HepG2 (cell line): ENCODE results near the gene ZNF84. TPM values are rescaled to one million over a fixed set of nuclear protein-coding genes. Genes with fewer than 3 reads are reported as not detected.

ENCODE experiments used
- AGO2 ChIP-seq: fragments of 200-400 bp; formaldehyde crosslinking; optimal IDR thresholded peaks from 2 replicates; pipeline ENCODE3; 2017; ENCODE audit warnings: mild to moderate bottlenecking, low read depth, low read length, moderate library complexity
- CC2D1A ChIP-seq: sonication (generic); formaldehyde crosslinking; IDR thresholded peaks from 2 replicates; pipeline ENCODE4 v1.8.1; 2023; ENCODE audit warnings: mild to moderate bottlenecking, missing genetic modification reagents
- FOSL1 ChIP-seq: sonication (generic); formaldehyde crosslinking; IDR thresholded peaks from 2 replicates; pipeline ENCODE4 v1.9.0; 2021; ENCODE audit warnings: missing genetic modification reagents, borderline replicate concordance
- HNRNPUL1 ChIP-seq: fragments of 200-400 bp; formaldehyde crosslinking; IDR thresholded peaks from 2 replicates; pipeline ENCODE4 v1.6.1; 2017; ENCODE audit warnings: low read depth, mild to moderate bottlenecking, low read length, moderate library complexity
- MAFG ChIP-seq: sonication (generic); formaldehyde crosslinking; IDR thresholded peaks from 2 replicates; pipeline ENCODE4 v1.5.1; 2020; ENCODE audit warnings: mild to moderate bottlenecking, missing genetic modification reagents
- MEF2D ChIP-seq: sonication (generic); formaldehyde crosslinking; IDR thresholded peaks from 2 replicates; pipeline ENCODE4 v1.5.1; 2020; ENCODE audit warnings: mild to moderate bottlenecking, missing genetic modification reagents
- NFIB ChIP-seq: sonication (generic); formaldehyde crosslinking; IDR thresholded peaks from 2 replicates; pipeline ENCODE4 v1.9.0; 2021; ENCODE audit warnings: missing genetic modification reagents, mild to moderate bottlenecking, borderline replicate concordance
- NR2F1 ChIP-seq, 2 experiments: fragments of 450-650 bp in 1 of 2; formaldehyde crosslinking in 1 of 2; IDR thresholded peaks; 2 replicates each; pipeline versions ENCODE4 v1.5.0 to v1.6.1; 2016 to 2020; ENCODE audit warnings: mild to moderate bottlenecking in 1 of 2, missing compliant biosample characterization in 1 of 2, missing genetic modification reagents in 1 of 2, moderate library complexity in 1 of 2
- POLR2A ChIP-seq, 2 experiments: IDR thresholded peaks; 2 replicates each; pipeline ENCODE4 v1.6.1; 2011; ENCODE audit warnings: low read depth in 2 of 2, low read length in 2 of 2, mild to moderate bottlenecking in 1 of 2, moderate library complexity in 1 of 2; ENCODE audit not compliant: insufficient read depth in 1 of 2
- YEATS4 ChIP-seq: sonication (generic); formaldehyde crosslinking; IDR thresholded peaks from 2 replicates; pipeline ENCODE4 v1.4.0; 2020; ENCODE audit warnings: missing genetic modification reagents, borderline replicate concordance
- ZNF121 ChIP-seq: sonication (generic); formaldehyde crosslinking; IDR thresholded peaks from 2 replicates; pipeline ENCODE4 v1.5.0; 2020; ENCODE audit warnings: mild to moderate bottlenecking, missing genetic modification reagents
- ZNF138 ChIP-seq: sonication (generic); formaldehyde crosslinking; IDR thresholded peaks from 2 replicates; pipeline ENCODE4 v1.5.0; 2020; ENCODE audit warnings: mild to moderate bottlenecking, low read depth, missing genetic modification reagents
- ZNF496 ChIP-seq: sonication (generic); formaldehyde crosslinking; IDR thresholded peaks from 2 replicates; pipeline ENCODE4 v1.8.1; 2023; ENCODE audit warnings: mild to moderate bottlenecking, moderate library complexity, missing genetic modification reagents; ENCODE audit not compliant: insufficient replicate concordance
- ZNF672 ChIP-seq: sonication (generic); formaldehyde crosslinking; IDR thresholded peaks from 2 replicates; pipeline ENCODE4 v1.8.1; 2022; ENCODE audit warnings: missing genetic modification reagents
- ZNF749 ChIP-seq: sonication (generic); formaldehyde crosslinking; IDR thresholded peaks from 2 replicates; pipeline ENCODE4 v1.8.0; 2022; ENCODE audit warnings: mild to moderate bottlenecking, missing genetic modification reagents, moderate library complexity, borderline replicate concordance
- ZNF780A ChIP-seq: sonication (generic); formaldehyde crosslinking; IDR thresholded peaks from 2 replicates; pipeline ENCODE4 v1.8.0; 2022; ENCODE audit warnings: mild to moderate bottlenecking, missing genetic modification reagents, moderate library complexity
- ZNF839 ChIP-seq: sonication (generic); formaldehyde crosslinking; IDR thresholded peaks from 2 replicates; pipeline ENCODE4 v1.4.0; 2020; ENCODE audit warnings: missing genetic modification reagents, mild to moderate bottlenecking, borderline replicate concordance
- ZNF850 ChIP-seq: sonication (generic); formaldehyde crosslinking; conservative IDR thresholded peaks from 2 replicates; pipeline ENCODE4 v1.9.0; 2021; ENCODE audit warnings: mild to moderate bottlenecking, missing genetic modification reagents
- polyA plus RNA-seq, 8 experiments: library from polyadenylated mRNA; depleted of rRNA in 3 of 8; stranded (reverse) in 7 of 8; unstranded in 1 of 8; fragments of >200 nt; fragmentation: Illumina TruSeq in 4 of 8; extraction: Trizol in 4 of 8; gene quantifications; 2 replicates each; pipeline versions ENCODE4 v1.2.1 to v1.2.3, GENCODE V29; 2011 to 2016; ENCODE audit warnings: low read depth in 4 of 8, missing spikeins in 1 of 8, mixed read lengths in 1 of 8; ENCODE audit not compliant: insufficient read depth in 1 of 8
- total RNA-seq, 5 experiments: library from RNA; depleted of rRNA; stranded (reverse); fragments of >200 nt; fragmentation: Illumina TruSeq; extraction: Trizol; gene quantifications; 2 replicates each; pipeline ENCODE4 v1.2.3, GENCODE V29; 2016; ENCODE audit warnings: low read depth in 1 of 5
- TF ChIP-seq, protein P1 (sequence below): sonication (generic); formaldehyde crosslinking; IDR thresholded peaks from 2 replicates; pipeline ENCODE4 v1.4.0; 2020; ENCODE audit warnings: mild to moderate bottlenecking, missing genetic modification reagents
- TF ChIP-seq, protein P2 (sequence below): sonication (generic); formaldehyde crosslinking; IDR thresholded peaks from 2 replicates; pipeline ENCODE4 v1.5.0; 2020; ENCODE audit warnings: mild to moderate bottlenecking, missing genetic modification reagents
- TF ChIP-seq, protein P3 (sequence below): sonication (generic); formaldehyde crosslinking; IDR thresholded peaks from 2 replicates; pipeline ENCODE4 v1.5.0; 2020; ENCODE audit warnings: missing genetic modification reagents
- TF ChIP-seq, protein P4 (sequence below): sonication (generic); formaldehyde crosslinking; IDR thresholded peaks from 2 replicates; pipeline ENCODE4 v1.5.0; 2020; ENCODE audit warnings: mild to moderate bottlenecking, low read depth, missing genetic modification reagents, borderline replicate concordance
- TF ChIP-seq, protein P5 (sequence below): sonication (generic); formaldehyde crosslinking; IDR thresholded peaks from 2 replicates; pipeline ENCODE4 v1.5.1; 2020; ENCODE audit warnings: mild to moderate bottlenecking, missing genetic modification reagents

ZNF84 gene
- total and polyA plus RNA-seq, 2 of the 13 experiments (the other 11 are each of a cell fraction or from before 2014, with no cell fraction given): 15.5 to 21.8 TPM

DNA sequence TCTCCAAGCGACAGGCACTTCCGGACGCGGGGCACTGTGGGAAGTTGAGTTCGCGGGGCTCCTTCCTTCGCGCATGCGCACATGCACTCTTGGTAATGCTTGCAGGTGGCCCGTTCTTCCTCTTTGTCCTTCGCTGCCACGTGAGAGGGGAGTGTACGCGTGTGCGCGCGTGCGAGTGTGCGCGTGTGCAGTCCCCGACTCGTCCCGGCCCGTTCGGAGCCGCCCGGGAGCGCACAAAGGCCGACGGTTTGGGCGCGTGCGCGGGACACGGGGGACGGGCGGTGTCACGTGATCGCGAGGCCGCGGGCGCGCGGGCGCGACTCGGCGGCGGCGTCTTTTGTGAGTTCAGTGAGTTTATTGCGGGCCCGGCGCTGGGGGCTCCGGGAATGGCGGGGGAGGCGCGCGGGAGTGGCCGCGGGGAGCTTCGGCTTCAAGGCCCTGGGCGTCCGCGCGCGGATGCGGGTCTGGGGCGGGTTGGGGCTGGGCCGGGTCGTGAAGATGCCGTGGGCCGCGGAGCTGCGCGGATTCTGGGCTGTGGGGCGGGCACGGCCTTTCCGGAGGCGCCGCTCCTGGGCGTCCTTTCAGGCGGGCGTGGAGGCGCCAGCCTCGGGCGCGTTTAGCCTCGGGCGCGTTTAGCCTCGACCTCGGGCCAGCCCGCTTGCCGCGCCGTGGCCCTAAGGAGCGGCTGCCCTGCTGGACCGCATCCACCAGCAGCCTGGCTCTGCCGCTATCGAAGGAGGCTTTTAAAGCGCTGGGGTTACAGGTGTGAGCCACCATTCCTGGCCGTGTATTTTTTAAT lies at the start of gene ZNF84 (continued):
- TF ChIP-seq YEATS4: peak; percentile 83; the same call in 1 of the 2 replicates
- no peak for TF ChIP-seq MEF2D (CRISPR knock-in tag)
- peak; percentile 75; the same call in 1 of the 2 replicates for TF ChIP-seq CC2D1A (CRISPR knock-in tag)
- TF ChIP-seq, protein P1, sequence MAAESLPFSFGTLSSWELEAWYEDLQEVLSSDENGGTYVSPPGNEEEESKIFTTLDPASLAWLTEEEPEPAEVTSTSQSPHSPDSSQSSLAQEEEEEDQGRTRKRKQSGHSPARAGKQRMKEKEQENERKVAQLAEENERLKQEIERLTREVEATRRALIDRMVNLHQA (CRISPR knock-in tag): no peak
- peak; percentile 74; the same call in 1 of the 2 replicates for TF ChIP-seq ZNF138 (CRISPR knock-in tag)
- TF ChIP-seq MAFG (CRISPR knock-in tag): no peak
- no peak for TF ChIP-seq ZNF672 (CRISPR knock-in tag)
- peak; percentile 42 for TF ChIP-seq ZNF121 (CRISPR knock-in tag)
- TF ChIP-seq ZNF839 (CRISPR knock-in tag): no peak
- TF ChIP-seq FOSL1 (CRISPR knock-in tag): no peak
- TF ChIP-seq, protein P2, sequence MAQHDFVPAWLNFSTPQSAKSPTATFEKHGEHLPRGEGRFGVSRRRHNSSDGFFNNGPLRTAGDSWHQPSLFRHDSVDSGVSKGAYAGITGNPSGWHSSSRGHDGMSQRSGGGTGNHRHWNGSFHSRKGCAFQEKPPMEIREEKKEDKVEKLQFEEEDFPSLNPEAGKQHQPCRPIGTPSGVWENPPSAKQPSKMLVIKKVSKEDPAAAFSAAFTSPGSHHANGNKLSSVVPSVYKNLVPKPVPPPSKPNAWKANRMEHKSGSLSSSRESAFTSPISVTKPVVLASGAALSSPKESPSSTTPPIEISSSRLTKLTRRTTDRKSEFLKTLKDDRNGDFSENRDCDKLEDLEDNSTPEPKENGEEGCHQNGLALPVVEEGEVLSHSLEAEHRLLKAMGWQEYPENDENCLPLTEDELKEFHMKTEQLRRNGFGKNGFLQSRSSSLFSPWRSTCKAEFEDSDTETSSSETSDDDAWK (CRISPR knock-in tag): no peak
- TF ChIP-seq ZNF496 (CRISPR knock-in tag): no peak
- peak; percentile 69 for TF ChIP-seq ZNF780A (CRISPR knock-in tag)
- TF ChIP-seq AGO2: peak; percentile 86
- no peak for TF ChIP-seq HNRNPUL1
- TF ChIP-seq ZNF850 (CRISPR knock-in tag): no peak
- TF ChIP-seq POLR2A (IDR thresholded peaks at IDR 0.05; ENCODE audit: insufficient read depth in 1 of 2, low read depth in 2 of 2, low read length in 2 of 2): peak; percentile 59 to 68; a peak in 3 of 4 replicates
- TF ChIP-seq, protein P3, sequence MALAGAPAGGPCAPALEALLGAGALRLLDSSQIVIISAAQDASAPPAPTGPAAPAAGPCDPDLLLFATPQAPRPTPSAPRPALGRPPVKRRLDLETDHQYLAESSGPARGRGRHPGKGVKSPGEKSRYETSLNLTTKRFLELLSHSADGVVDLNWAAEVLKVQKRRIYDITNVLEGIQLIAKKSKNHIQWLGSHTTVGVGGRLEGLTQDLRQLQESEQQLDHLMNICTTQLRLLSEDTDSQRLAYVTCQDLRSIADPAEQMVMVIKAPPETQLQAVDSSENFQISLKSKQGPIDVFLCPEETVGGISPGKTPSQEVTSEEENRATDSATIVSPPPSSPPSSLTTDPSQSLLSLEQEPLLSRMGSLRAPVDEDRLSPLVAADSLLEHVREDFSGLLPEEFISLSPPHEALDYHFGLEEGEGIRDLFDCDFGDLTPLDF (CRISPR knock-in tag): 0 out of 2 replicates have a peak, but pooled peaks have one; percentile 60
- TF ChIP-seq, protein P4, sequence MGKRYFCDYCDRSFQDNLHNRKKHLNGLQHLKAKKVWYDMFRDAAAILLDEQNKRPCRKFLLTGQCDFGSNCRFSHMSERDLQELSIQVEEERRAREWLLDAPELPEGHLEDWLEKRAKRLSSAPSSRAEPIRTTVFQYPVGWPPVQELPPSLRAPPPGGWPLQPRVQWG: no peak
- TF ChIP-seq ZNF749: peak; percentile 87; the same call in 1 of the 2 replicates
- TF ChIP-seq, protein P5, sequence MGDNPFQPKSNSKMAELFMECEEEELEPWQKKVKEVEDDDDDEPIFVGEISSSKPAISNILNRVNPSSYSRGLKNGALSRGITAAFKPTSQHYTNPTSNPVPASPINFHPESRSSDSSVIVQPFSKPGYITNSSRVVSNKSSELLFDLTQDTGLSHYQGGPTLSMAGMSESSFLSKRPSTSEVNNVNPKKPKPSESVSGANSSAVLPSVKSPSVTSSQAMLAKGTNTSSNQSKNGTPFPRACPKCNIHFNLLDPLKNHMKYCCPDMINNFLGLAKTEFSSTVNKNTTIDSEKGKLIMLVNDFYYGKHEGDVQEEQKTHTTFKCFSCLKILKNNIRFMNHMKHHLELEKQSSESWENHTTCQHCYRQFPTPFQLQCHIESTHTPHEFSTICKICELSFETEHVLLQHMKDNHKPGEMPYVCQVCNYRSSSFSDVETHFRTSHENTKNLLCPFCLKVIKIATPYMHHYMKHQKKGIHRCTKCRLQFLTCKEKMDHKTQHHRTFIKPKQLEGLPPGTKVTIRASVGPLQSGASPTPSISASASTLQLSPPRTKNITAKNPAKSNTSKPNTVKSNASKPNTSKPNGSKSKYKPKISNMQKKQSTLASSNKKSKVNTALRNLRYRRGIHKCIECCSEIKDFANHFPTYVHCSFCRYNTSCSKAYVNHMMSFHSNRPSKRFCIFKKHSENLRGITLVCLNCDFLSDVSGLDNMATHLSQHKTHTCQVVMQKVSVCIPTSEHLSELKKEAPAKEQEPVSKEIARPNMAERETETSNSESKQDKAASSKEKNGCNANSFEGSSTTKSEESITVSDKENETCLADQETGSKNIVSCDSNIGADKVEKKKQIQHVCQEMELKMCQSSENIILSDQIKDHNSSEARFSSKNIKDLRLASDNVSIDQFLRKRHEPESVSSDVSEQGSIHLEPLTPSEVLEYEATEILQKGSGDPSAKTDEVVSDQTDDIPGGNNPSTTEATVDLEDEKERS (CRISPR knock-in tag): peak; percentile 60; the same call in 1 of the 2 replicates
- TF ChIP-seq NFIB: no peak
- TF ChIP-seq NR2F1 (CRISPR knock-in tag; IDR thresholded peaks at IDR 0.05): peak in 1 of 2 experiments; percentile 20; a peak in 1 of 4 replicates
